Motor neuron (in vitro differentiated cells): ENCODE results near the gene APOLD1. TPM values are rescaled to one million over a fixed set of nuclear protein-coding genes. Genes with fewer than 3 reads are reported as not detected.
"Not testable (repeated sequence)": the region's sequence is repeated elsewhere in the genome, so short reads cannot be mapped to it uniquely, and the experiment has no call there.

ENCODE experiments used
- ATAC-seq, 8 experiments: fragments of 200-7000 bp; cut with Tn5 transposase; replicated peaks in 6 of 8; 2 replicates each; pipeline ENCODE4 v1.8.0; 2021; ENCODE audit warnings: mild to moderate bottlenecking in 8 of 8, moderate library complexity in 8 of 8
- H3K27ac ChIP-seq, 2 donors: fragments of 250-450 bp; sonication (Bioruptor Pico); 2 replicates each; pipeline ENCODE4 v1.9.0; 2021; ENCODE audit warnings: antibody characterized with exemption in 2 of 2, mild to moderate bottlenecking in 2 of 2, moderate library complexity in 1 of 2
- H3K4me1 ChIP-seq, 2 donors: fragments of 250-450 bp; sonication (Bioruptor Pico); replicated peaks in 1 of 2; 2 replicates each; pipeline ENCODE4 v1.6.1; 2021; ENCODE audit warnings: antibody characterized with exemption in 2 of 2, mild to moderate bottlenecking in 2 of 2, moderate library complexity in 1 of 2
- H3K4me3 ChIP-seq, 5 donors: fragments of 250-450 bp; sonication (Bioruptor Pico); 2 replicates each; pipeline ENCODE4 v1.9.0; 2021; ENCODE audit warnings: antibody characterized with exemption in 5 of 5, mild to moderate bottlenecking in 5 of 5, moderate library complexity in 4 of 5
- WGBS, 10 experiments: fragments of 450-650 bp; shearing (Covaris generic); methylation state at CpG; one replicate each; pipeline ENCODE4 v1.0.0; 2022; 5-methylcytosine and 5-hydroxymethylcytosine counted together
- in situ Hi-C, 9 experiments: fragments of 400-800 bp; cut with MboI; loops; one replicate each; pipeline ENCODE4 v1.15.0; 2021; ENCODE audit warnings: low sequenced_read_pairs in 9 of 9, low pct_unique_long_range_greater_than_20kb in 2 of 9; ENCODE audit not compliant: unreplicated experiment in 9 of 9
- total RNA-seq, 8 experiments: library from RNA; unstranded; fragments of 300-600 nt; gene quantifications; 2 replicates each; pipeline versions ENCODE4 v1.2.3 to v1.2.4, GENCODE V29; 2022

APOLD1 gene
- total RNA-seq, 8 experiments from 2014 or later, result 2.0 to 29.5 (median 4.2) TPM

GRCh38 chr12:12839439-12839838, 54.0 kb downstream of the APOLD1 start:
- in situ Hi-C loops, result loop anchor here in 1 of 9 experiments (10.0 kb wide), 1 partner anchor 65 kb away; no protein-coding TSS in a partner anchor
- H3K27ac ChIP-seq, H3K4me3 ChIP-seq, H3K4me1 ChIP-seq, ATAC-seq: not testable (repeated sequence)
- 65 to 100% (median 95%) methylated on average over 1 to 9 of the region's 10 CpGs; no CpG with 5 or more reads in 3 of the 10 experiments for WGBS, 10 experiments

GRCh38 chr12:12839873-12840579, 54.6 kb downstream of the APOLD1 start:
- in situ Hi-C loops, result loop anchor here in 1 of 9 experiments (10.0 kb wide), 1 partner anchor 65 kb away; no protein-coding TSS in a partner anchor
- ATAC-seq, result peak in 3 of 8 experiments; percentile 76 to 91 (median 90)
- Histone ChIP-seq H3K27ac (no peak overlapping the region), H3K4me3 (no peak overlapping the region), H3K4me1 (no peaks in the 10 kb centered on the region)
- 0 to 100% (median 72%) methylated on average over 1 to 5 of the region's 5 CpGs; no CpG with 5 or more reads in 2 of the 10 experiments for WGBS, 10 experiments

DNA sequence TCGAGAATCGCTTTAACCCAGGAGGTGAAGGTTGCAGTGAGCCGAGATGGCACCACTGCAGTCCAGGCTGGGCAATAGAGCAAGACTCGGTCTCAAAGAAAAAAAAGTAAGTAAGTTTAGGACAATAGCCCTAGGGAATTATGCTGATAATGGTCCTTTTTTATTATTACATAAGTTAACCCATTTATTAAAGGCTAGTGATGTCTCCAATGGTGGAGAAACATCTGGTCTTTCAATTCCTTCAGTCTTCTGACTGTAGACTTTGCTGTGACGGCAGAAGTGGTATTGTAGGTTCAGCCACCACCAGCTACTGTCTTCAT, 55.1 kb downstream of the APOLD1 start:
- peak in 1 of 8 experiments; percentile 2 for ATAC-seq
- 8 to 100% (median 97%) methylated on average over 1 to 5 of the region's 5 CpGs for WGBS, 10 experiments
- in situ Hi-C loops, result no loop called here
- Histone ChIP-seq H3K4me1 (no peaks in the 10 kb centered on the region), H3K4me3 (no peak overlapping the region), H3K27ac (no peak overlapping the region)

Other genes starting within 250 kb of the APOLD1 start
- 10 to 100 TPM in 6 of 8 experiments, 1 to 10 TPM in 2; 5.3 to 33.9 (median 25.0) TPM for gene DUSP16, start 222.8 kb upstream of the APOLD1 start, total RNA-seq
- gene CREBL2, start 173.8 kb upstream of the APOLD1 start, total RNA-seq, result 10 to 100 TPM; 13.4 to 27.1 (median 16.6) TPM
- 10 to 100 TPM in 5 of 8 experiments, under 1 TPM in 2, not detected in 1; 0.25 to 37.7 (median 17.6) TPM for gene GPR19, start 89.5 kb upstream of the APOLD1 start, total RNA-seq
- gene CDKN1B, start 68.3 kb upstream of the APOLD1 start, total RNA-seq, result 10 to 100 TPM; 16.6 to 89.8 (median 68.6) TPM
- 10 to 100 TPM; 47.8 to 77.1 (median 61.5) TPM for gene DDX47, start 27.7 kb downstream of the APOLD1 start, total RNA-seq
- 10 to 100 TPM in 3 of 8 experiments, 1 to 10 TPM in 3, under 1 TPM in 2; 0.21 to 72.8 (median 3.4) TPM for gene GPRC5A, start 105.9 kb downstream of the APOLD1 start, total RNA-seq
- 1 to 10 TPM in 2 of 8 experiments, under 1 TPM in 3, not detected in 3; 0.66 to 4.7 (median 0.88) TPM for gene GPRC5D, start 166.5 kb downstream of the APOLD1 start, total RNA-seq
- 10 to 100 TPM in 7 of 8 experiments, 1 to 10 TPM in 1; 6.8 to 25.3 (median 17.1) TPM for gene HEBP1, start 214.6 kb downstream of the APOLD1 start, total RNA-seq